OCI-LY7 (cell line): ENCODE measurements around the gene EIF3J. TPM values are rescaled to one million over a fixed set of nuclear protein-coding genes. Genes with fewer than 3 reads are reported as not detected.

ENCODE experiments used
- BruUV-seq: library from RNA; stranded (reverse); fragments of 400-500 nt; replicated peaks from 2 replicates; lab custom pipeline; 2021; lab: Mats Ljungman, UMichigan
- CTCF ChIA-PET: fragments of 300-600 bp; sonication (Branson Sonifier 250); formaldehyde crosslinking; loops from one replicate; lab custom pipeline; 2022; ENCODE audit warnings: antibody characterized with exemption; ENCODE audit not compliant: unreplicated experiment; lab: Charles Lee
- POLR2A ChIA-PET: fragments of 300-600 bp; sonication (Branson Sonifier 250); formaldehyde crosslinking; loops from one replicate; lab custom pipeline; 2022; ENCODE audit warnings: antibody characterized with exemption; lab: Charles Lee
- DNase-seq: peaks from one replicate; pipeline ENCODE4 v3.0.0-alpha.2; 2015; ENCODE audit warnings: low spot score
- H2AFZ ChIP-seq: fragments of 200-600 bp; sonication (generic), shearing (Covaris generic); 2 replicates; pipeline ENCODE4 v1.6.1; 2014; ENCODE audit warnings: mild to moderate bottlenecking, antibody characterized with exemption, low read length, moderate library complexity
- H3K27ac ChIP-seq: fragments of 200-600 bp; sonication (generic); 2 replicates; pipeline ENCODE4 v1.5.1; 2014; ENCODE audit warnings: mixed run types, low read depth, mild to moderate bottlenecking, moderate library complexity, low read length, inconsistent platforms; ENCODE audit not compliant: poor library complexity, severe bottlenecking
- H3K36me3 ChIP-seq: fragments of 200-600 bp; sonication (generic); 2 replicates; pipeline ENCODE4 v1.6.1; 2014; ENCODE audit warnings: mild to moderate bottlenecking, antibody characterized with exemption, low read length, moderate library complexity, mixed read lengths; ENCODE audit not compliant: insufficient read depth
- H3K4me1 ChIP-seq: fragments of 200-600 bp; sonication (generic); 2 replicates; pipeline ENCODE4 v1.5.1; 2014; ENCODE audit warnings: mild to moderate bottlenecking, low read length; ENCODE audit not compliant: insufficient read depth, poor library complexity, severe bottlenecking
- H3K4me2 ChIP-seq: fragments of 200-600 bp; sonication (generic); 2 replicates; pipeline ENCODE4 v1.6.1; 2014; ENCODE audit warnings: mild to moderate bottlenecking, low read length
- H3K4me3 ChIP-seq: fragments of 200-600 bp; sonication (generic); 2 replicates; pipeline ENCODE4 v1.5.1; 2014; ENCODE audit warnings: mild to moderate bottlenecking, low read depth, low read length; ENCODE audit not compliant: poor library complexity, severe bottlenecking
- H3K79me2 ChIP-seq: fragments of 200-600 bp; sonication (generic); 2 replicates; pipeline ENCODE4 v1.6.1; 2016; ENCODE audit warnings: low read depth, mild to moderate bottlenecking, low read length, moderate library complexity, mixed read lengths; ENCODE audit not compliant: insufficient read depth
- H3K9me2 ChIP-seq: fragments of 200-600 bp; sonication (generic); 2 replicates; pipeline ENCODE4 v1.6.1; 2016; ENCODE audit warnings: mild to moderate bottlenecking, low read length, mixed read lengths; ENCODE audit not compliant: insufficient read depth
- H3K9me3 ChIP-seq: fragments of 200-600 bp; sonication (generic); 2 replicates; pipeline ENCODE4 v1.6.1; 2014; ENCODE audit warnings: mild to moderate bottlenecking, mixed run types, low read length, mixed read lengths
- H4K20me1 ChIP-seq: fragments of 200-600 bp; sonication (generic); 2 replicates; pipeline ENCODE4 v1.6.1; 2014; ENCODE audit warnings: mild to moderate bottlenecking, antibody characterized with exemption, low read length, moderate library complexity, mixed read lengths; ENCODE audit not compliant: insufficient read depth
- EZH2phosphoT487 ChIP-seq: fragments of 200-600 bp; sonication (generic); IDR thresholded peaks from 2 replicates; pipeline ENCODE4 v1.6.1; 2018; ENCODE audit warnings: low read depth, borderline replicate concordance, mild to moderate bottlenecking, mixed run types, antibody characterized with exemption, low read length, moderate library complexity, mixed read lengths
- intact Hi-C: fragments of 100-400 bp; cut with micrococcal nuclease; formaldehyde crosslinking; loops from one replicate; pipeline ENCODE4 v1.10.0; 2022; ENCODE audit not compliant: unreplicated experiment
- total RNA-seq, 2 experiments: library from RNA; depleted of rRNA in 1 of 2; stranded (reverse); fragments of >200 nt in 1 of 2; shearing (Covaris generic) in 1 of 2; gene quantifications; 2 replicates each; pipeline ENCODE4 v1.2.3, GENCODE V29; 2014 to 2022
- TF ChIP-seq, protein P1 (sequence below): fragments of 200-600 bp; sonication (generic); conservative IDR thresholded peaks from 2 replicates; pipeline ENCODE4 v1.5.1; 2014; ENCODE audit warnings: mild to moderate bottlenecking, antibody characterized with exemption, low read length, moderate library complexity, mixed read lengths

EIF3J gene
- total RNA-seq, 2 experiments from 2014 or later: 49.4 to 131 TPM

DNA sequence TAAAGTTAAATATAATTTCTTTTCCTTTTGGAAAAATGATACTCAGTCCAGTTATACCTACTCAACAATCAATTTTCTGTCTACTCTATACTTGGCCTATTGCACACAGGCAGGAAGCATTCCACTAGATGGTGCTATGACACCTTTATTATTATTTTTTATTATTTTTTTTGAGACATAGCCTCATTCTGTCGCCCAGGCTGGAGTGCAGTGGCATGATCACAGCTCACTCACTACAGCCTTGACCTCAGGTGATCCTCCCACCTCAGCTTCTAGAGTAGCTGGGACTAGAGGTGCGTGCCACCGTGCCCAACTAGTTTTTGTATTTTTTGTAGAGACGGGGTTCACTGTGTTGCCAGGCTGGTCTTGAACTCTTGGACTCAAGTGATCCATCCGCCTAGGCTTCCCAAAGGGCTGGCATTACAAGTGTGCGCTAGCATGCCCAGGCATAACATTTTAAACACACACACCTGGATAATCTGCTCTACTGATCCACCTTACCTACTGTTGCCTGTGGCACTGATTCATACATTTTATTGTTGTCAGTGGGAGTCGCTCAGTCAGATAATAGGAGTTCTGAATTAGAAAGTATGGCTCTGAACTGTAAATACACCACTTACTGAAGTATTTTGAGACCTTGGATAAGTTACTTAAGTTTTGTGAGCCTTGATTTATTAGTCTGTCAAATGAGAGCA lies 56.2 kb downstream of the EIF3J start:
- no peak overlapping the region for H3K4me2 ChIP-seq
- no peak overlapping the region for H3K4me3 ChIP-seq

GRCh38 chr15:44595246-44595645 lies 58.3 kb downstream of the EIF3J start:
- no peak for TF ChIP-seq EZH2phosphoT487
- TF ChIP-seq, protein P1, sequence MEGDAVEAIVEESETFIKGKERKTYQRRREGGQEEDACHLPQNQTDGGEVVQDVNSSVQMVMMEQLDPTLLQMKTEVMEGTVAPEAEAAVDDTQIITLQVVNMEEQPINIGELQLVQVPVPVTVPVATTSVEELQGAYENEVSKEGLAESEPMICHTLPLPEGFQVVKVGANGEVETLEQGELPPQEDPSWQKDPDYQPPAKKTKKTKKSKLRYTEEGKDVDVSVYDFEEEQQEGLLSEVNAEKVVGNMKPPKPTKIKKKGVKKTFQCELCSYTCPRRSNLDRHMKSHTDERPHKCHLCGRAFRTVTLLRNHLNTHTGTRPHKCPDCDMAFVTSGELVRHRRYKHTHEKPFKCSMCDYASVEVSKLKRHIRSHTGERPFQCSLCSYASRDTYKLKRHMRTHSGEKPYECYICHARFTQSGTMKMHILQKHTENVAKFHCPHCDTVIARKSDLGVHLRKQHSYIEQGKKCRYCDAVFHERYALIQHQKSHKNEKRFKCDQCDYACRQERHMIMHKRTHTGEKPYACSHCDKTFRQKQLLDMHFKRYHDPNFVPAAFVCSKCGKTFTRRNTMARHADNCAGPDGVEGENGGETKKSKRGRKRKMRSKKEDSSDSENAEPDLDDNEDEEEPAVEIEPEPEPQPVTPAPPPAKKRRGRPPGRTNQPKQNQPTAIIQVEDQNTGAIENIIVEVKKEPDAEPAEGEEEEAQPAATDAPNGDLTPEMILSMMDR: no peak
- no peak overlapping the region for H3K4me3 ChIP-seq
- no TSS peak for BruUV-seq
- H4K20me1 ChIP-seq: no peaks in the 10 kb centered on the region
- no peak overlapping the region for H3K4me2 ChIP-seq
- H3K9me3 ChIP-seq: no peaks in the 10 kb centered on the region
- no peak overlapping the region for H3K27ac ChIP-seq
- intact Hi-C loops: no loop called here
- H2AFZ ChIP-seq: no peak overlapping the region
- ChIA-PET POLR2A (interaction anchor here (1.0 kb wide), 1 partner anchor 203 kb away, joined by 3 read pairs; no protein-coding TSS in a partner anchor), CTCF (no interaction called here)
- H3K4me1 ChIP-seq: no peaks in the 10 kb centered on the region
- peaks cover 78% of the 10 kb centered on the region for H3K36me3 ChIP-seq
- no peaks in the 10 kb centered on the region for H3K79me2 ChIP-seq
- no peak for DNase-seq
- H3K9me2 ChIP-seq: no peaks in the 10 kb centered on the region

More for the DNA sequence above, 56.2 kb downstream of the EIF3J start:
- H3K9me3 ChIP-seq: no peaks in the 10 kb centered on the region
- POLR2A ChIA-PET: interaction anchor here (0.9 to 1.1 kb wide), 2 partner anchors 144 to 145 kb away, joined by 3 to 5 read pairs; no protein-coding TSS in a partner anchor
- no peaks in the 10 kb centered on the region for H3K9me2 ChIP-seq
- H4K20me1 ChIP-seq: no peaks in the 10 kb centered on the region
- DNase-seq: peak; percentile 59
- BruUV-seq: no TSS peak
- CTCF ChIA-PET: interaction anchor here (1.3 kb wide), 1 partner anchor 143 kb away, joined by 6 read pairs; the partner anchor contains the start of gene TRIM69
- H3K36me3 ChIP-seq: peaks cover 92% of the 10 kb centered on the region
- no peak overlapping the region for H3K27ac ChIP-seq
- no peak for TF ChIP-seq EZH2phosphoT487
- TF ChIP-seq, protein P1: peak; percentile 84
- H3K79me2 ChIP-seq: no peaks in the 10 kb centered on the region
- H3K4me1 ChIP-seq: no peaks in the 10 kb centered on the region
- intact Hi-C loops: loop anchor here (1.0 kb wide), 1 partner anchor 145 kb away; no protein-coding TSS in a partner anchor
- no peak overlapping the region for H2AFZ ChIP-seq
